Fibroblast of lung (primary cell): ENCODE measurements around the gene RILPL2.

ENCODE experiments used
- CTCF ChIP-seq, 2 donors: IDR thresholded peaks in 1 of 2; conservative IDR thresholded peaks in 1 of 2; 1 replicate in 1 of 2; 2 replicates in 1 of 2; pipeline ENCODE4 v1.5.1; 2011 to 2012; ENCODE audit warnings: low read length in 2 of 2, control low read depth in 1 of 2, inconsistent platforms in 1 of 2, low read depth in 1 of 2, mild to moderate bottlenecking in 1 of 2
- EZH2 ChIP-seq: IDR thresholded peaks from 2 replicates; pipeline ENCODE4 v1.5.1; 2012; ENCODE audit warnings: low read length, control low read depth, mild to moderate bottlenecking; ENCODE audit errors: missing control alignments

GRCh38 chr12:123379391-123379790 lies 57.1 kb downstream of the RILPL2 start:
- no peak for TF ChIP-seq CTCF (conservative IDR thresholded peaks at IDR 0.05 in 1 of 2, IDR thresholded peaks at IDR 0.05 in 1 of 2; ENCODE audit: low read depth in 1 of 2, low read length in 2 of 2)
- TF ChIP-seq EZH2 = no peak
